ENCODE data around the gene NR3C2.

The NR3C2 gene

DNA sequence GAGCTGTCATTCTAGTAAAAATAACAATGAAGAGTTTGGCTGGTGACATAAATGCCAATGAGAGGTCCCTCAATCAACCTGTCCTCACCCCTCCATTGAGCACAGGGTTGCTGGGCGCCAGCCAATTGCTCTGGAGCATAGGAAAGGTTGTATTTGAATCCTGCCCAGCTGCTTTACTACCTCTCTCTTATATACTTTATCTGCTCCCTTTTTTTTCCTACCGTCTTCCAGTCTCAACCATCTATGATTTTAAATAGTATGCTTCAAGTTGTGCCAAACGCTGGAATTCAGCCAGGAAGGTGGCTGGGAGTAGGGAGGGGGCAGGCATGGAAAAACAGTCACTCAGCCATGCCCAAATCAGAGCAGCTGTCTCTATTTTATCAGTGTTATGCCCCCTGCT lies 153.8 kb downstream of the NR3C2 start:
- Histone ChIP-seq H3K27me3 (ENCODE audit: insufficient read depth, low read length) (no peaks in the 10 kb centered on the region), H3K27ac (ENCODE audit: low read depth, low read length, poor library complexity, severe bottlenecking) (no peak overlapping the region), H3K9ac (ENCODE audit: low read length) (no peak overlapping the region), H3K9me2 (ENCODE audit: low read depth, low read length) (no peaks in the 10 kb centered on the region), H3K79me2 (ENCODE audit: insufficient read depth, low read length) (no peaks in the 10 kb centered on the region), H4K20me1 (ENCODE audit: insufficient read depth, low read length) (no peaks in the 10 kb centered on the region), H3F3A (ENCODE audit: insufficient read depth, low read length) (no peaks in the 10 kb centered on the region), H2AFZ (ENCODE audit: low read length) (no peak overlapping the region), H3K9me3 (ENCODE audit: low read length) (no peaks in the 10 kb centered on the region), H3K4me3 (ENCODE audit: low read depth, low read length, poor library complexity, severe bottlenecking) (no peak overlapping the region), H3K4me1 (ENCODE audit: insufficient read depth, low read length, severe bottlenecking) (peaks cover 39% of the 10 kb centered on the region), H3K4me2 (ENCODE audit: low read length) (no peak overlapping the region), H3K36me3 (ENCODE audit: insufficient read depth, low read length) (no peaks in the 10 kb centered on the region)
- TF ChIP-seq EZH2 (IDR thresholded peaks at IDR 0.05; ENCODE audit: borderline replicate concordance, low read length) = no peak
- TF ChIP-seq, protein P1, sequence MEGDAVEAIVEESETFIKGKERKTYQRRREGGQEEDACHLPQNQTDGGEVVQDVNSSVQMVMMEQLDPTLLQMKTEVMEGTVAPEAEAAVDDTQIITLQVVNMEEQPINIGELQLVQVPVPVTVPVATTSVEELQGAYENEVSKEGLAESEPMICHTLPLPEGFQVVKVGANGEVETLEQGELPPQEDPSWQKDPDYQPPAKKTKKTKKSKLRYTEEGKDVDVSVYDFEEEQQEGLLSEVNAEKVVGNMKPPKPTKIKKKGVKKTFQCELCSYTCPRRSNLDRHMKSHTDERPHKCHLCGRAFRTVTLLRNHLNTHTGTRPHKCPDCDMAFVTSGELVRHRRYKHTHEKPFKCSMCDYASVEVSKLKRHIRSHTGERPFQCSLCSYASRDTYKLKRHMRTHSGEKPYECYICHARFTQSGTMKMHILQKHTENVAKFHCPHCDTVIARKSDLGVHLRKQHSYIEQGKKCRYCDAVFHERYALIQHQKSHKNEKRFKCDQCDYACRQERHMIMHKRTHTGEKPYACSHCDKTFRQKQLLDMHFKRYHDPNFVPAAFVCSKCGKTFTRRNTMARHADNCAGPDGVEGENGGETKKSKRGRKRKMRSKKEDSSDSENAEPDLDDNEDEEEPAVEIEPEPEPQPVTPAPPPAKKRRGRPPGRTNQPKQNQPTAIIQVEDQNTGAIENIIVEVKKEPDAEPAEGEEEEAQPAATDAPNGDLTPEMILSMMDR (IDR thresholded peaks at IDR 0.05; ENCODE audit: low read length) = no peak

DNA sequence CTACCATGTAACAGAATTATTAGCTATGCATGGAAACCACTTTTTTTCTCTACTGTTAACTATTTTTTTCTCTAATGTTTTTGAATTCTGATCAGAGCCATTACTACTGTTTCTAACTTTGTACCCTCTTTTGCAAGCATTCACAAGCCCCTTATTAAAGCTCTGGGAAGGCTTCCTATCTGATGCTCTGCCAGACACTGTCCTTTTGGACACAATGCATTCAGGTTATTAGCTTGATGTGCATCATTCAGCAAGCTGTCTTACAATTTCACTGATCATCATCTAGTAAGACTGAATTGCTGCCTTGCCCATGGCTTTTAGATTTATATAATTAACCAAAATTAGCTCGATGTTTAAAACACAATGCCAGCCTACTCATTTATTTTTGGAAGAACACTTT lies 155.1 kb downstream of the NR3C2 start:
- Histone ChIP-seq H3K4me3 (ENCODE audit: low read depth, low read length, poor library complexity, severe bottlenecking) (no peak overlapping the region), H3F3A (ENCODE audit: insufficient read depth, low read length) (no peaks in the 10 kb centered on the region), H3K9me3 (ENCODE audit: low read length) (no peaks in the 10 kb centered on the region), H3K9me2 (ENCODE audit: low read depth, low read length) (no peaks in the 10 kb centered on the region), H3K4me2 (ENCODE audit: low read length) (no peak overlapping the region), H3K36me3 (ENCODE audit: insufficient read depth, low read length) (no peaks in the 10 kb centered on the region), H4K20me1 (ENCODE audit: insufficient read depth, low read length) (no peaks in the 10 kb centered on the region), H3K4me1 (ENCODE audit: insufficient read depth, low read length, severe bottlenecking) (peaks cover 47% of the 10 kb centered on the region), H3K27me3 (ENCODE audit: insufficient read depth, low read length) (no peaks in the 10 kb centered on the region), H3K9ac (ENCODE audit: low read length) (no peak overlapping the region), H2AFZ (ENCODE audit: low read length) (no peak overlapping the region), H3K27ac (ENCODE audit: low read depth, low read length, poor library complexity, severe bottlenecking) (no peak overlapping the region), H3K79me2 (ENCODE audit: insufficient read depth, low read length) (no peaks in the 10 kb centered on the region)
- TF ChIP-seq EZH2 (IDR thresholded peaks at IDR 0.05; ENCODE audit: borderline replicate concordance, low read length) = no peak
- TF ChIP-seq, protein P1 (IDR thresholded peaks at IDR 0.05; ENCODE audit: low read length) = no peak

DNA sequence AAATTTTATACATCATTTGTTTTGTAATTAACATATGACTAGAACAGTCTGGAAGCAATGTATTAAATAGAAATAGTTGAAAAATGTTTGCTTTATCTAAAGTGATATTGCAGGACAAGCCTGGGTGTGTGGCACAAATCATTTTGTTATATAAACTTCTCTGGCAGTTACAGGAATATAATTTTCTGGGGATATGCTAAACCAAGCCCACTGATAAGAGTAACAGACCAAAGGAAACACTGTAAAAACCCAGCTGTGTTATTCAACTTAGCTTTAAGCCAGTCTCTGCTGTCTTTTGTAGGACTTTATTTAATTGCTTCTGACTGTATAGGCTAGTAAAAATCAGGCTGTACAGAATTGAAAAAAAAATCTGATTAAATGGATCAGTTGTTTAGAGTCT lies 156.2 kb downstream of the NR3C2 start:
- Histone ChIP-seq H2AFZ (ENCODE audit: low read length) (no peak overlapping the region), H3K9me2 (ENCODE audit: low read depth, low read length) (no peaks in the 10 kb centered on the region), H3K27ac (ENCODE audit: low read depth, low read length, poor library complexity, severe bottlenecking) (no peak overlapping the region), H3K79me2 (ENCODE audit: insufficient read depth, low read length) (no peaks in the 10 kb centered on the region), H3K9me3 (ENCODE audit: low read length) (no peaks in the 10 kb centered on the region), H3K36me3 (ENCODE audit: insufficient read depth, low read length) (no peaks in the 10 kb centered on the region), H3K4me2 (ENCODE audit: low read length) (no peak overlapping the region), H3K4me3 (ENCODE audit: low read depth, low read length, poor library complexity, severe bottlenecking) (no peak overlapping the region), H3K9ac (ENCODE audit: low read length) (no peak overlapping the region), H3K27me3 (ENCODE audit: insufficient read depth, low read length) (no peaks in the 10 kb centered on the region), H3K4me1 (ENCODE audit: insufficient read depth, low read length, severe bottlenecking) (peaks cover 48% of the 10 kb centered on the region), H4K20me1 (ENCODE audit: insufficient read depth, low read length) (no peaks in the 10 kb centered on the region), H3F3A (ENCODE audit: insufficient read depth, low read length) (no peaks in the 10 kb centered on the region)
- no peak for TF ChIP-seq EZH2 (IDR thresholded peaks at IDR 0.05; ENCODE audit: borderline replicate concordance, low read length)
- TF ChIP-seq, protein P1 (IDR thresholded peaks at IDR 0.05; ENCODE audit: low read length) = no peak

All from OCI-LY1 (cell line).